Breast epithelium (tissue), 3 donors: Measurements from ENCODE around the gene ADCYAP1.

Experiments used
- CTCF ChIP-seq, 3 donors: fragments of 450-650 bp; IDR thresholded peaks; one replicate each; pipeline ENCODE4 v1.5.1; 2016 to 2017; ENCODE audit warnings: antibody characterized with exemption in 3 of 3, mild to moderate bottlenecking in 3 of 3, moderate library complexity in 3 of 3
- POLR2A ChIP-seq: fragments of 450-650 bp; IDR thresholded peaks from one replicate; pipeline ENCODE4 v1.6.1; 2016; ENCODE audit warnings: antibody characterized with exemption, mild to moderate bottlenecking, moderate library complexity

DNA sequence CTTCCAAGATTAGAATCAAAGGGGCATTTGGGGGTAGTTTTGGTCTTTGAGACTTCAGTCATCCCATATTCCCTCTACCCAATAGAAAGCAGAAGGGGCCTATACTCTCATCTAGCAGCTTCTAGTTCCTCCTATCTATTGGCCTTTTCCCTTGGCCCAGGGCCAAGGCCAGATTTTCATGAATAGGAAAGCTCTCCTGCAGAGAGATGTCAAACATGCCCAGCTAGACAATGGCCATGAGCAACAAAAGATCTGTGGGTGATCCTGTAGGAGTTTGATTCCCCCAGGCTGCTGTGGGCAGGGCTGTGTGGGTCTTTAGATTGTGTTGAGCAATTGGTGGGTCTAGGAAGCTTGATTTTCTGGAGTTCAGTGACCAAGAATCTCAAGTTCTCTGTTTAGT is 2.9 kb upstream of the ADCYAP1 start:
- TF ChIP-seq POLR2A: no peak
- no peak for TF ChIP-seq CTCF (IDR thresholded peaks at IDR 0.05)
